MM.1S (cell line): ENCODE results near the gene CLMN.

Experiments used
- DNase-seq: peaks from one replicate; pipeline ENCODE4 v3.0.0-alpha.2; 2015
- H2AFZ ChIP-seq: fragments of 300-600 bp; sonication (generic); 2 replicates; pipeline ENCODE4 v1.6.0; 2016; ENCODE audit warnings: antibody characterized with exemption, low read length
- H3F3A ChIP-seq: fragments of 300-600 bp; sonication (generic); 2 replicates; pipeline ENCODE4 v1.6.1; 2016; ENCODE audit warnings: mild to moderate bottlenecking, antibody characterized with exemption, low read length, moderate library complexity, mixed read lengths; ENCODE audit not compliant: insufficient read depth
- H3K27ac ChIP-seq: fragments of 300-600 bp; sonication (generic); 2 replicates; pipeline ENCODE4 v1.5.1; 2016; ENCODE audit warnings: mild to moderate bottlenecking, low read length
- H3K27me3 ChIP-seq: fragments of 300-600 bp; sonication (generic); replicated peaks from 2 replicates; pipeline ENCODE4 v1.6.0; 2016; ENCODE audit warnings: low read length; ENCODE audit not compliant: insufficient read depth
- H3K36me3 ChIP-seq: fragments of 300-600 bp; sonication (generic); replicated peaks from 2 replicates; pipeline ENCODE4 v1.6.1; 2016; ENCODE audit warnings: mild to moderate bottlenecking, low read length, mixed read lengths; ENCODE audit not compliant: insufficient read depth
- H3K4me1 ChIP-seq: fragments of 300-600 bp; sonication (generic); 2 replicates; pipeline ENCODE4 v1.6.1; 2016; ENCODE audit warnings: low read length, mixed read lengths
- H3K4me2 ChIP-seq: fragments of 300-600 bp; sonication (generic); 2 replicates; pipeline ENCODE4 v1.6.0; 2016; ENCODE audit warnings: low read depth, low read length
- H3K4me3 ChIP-seq: fragments of 300-600 bp; sonication (generic); 2 replicates; pipeline ENCODE4 v1.5.1; 2016; ENCODE audit warnings: low read length, mixed read lengths
- H3K79me2 ChIP-seq: fragments of 300-600 bp; sonication (generic); 2 replicates; pipeline ENCODE4 v1.6.1; 2016; ENCODE audit warnings: mixed run types, low read length, mixed read lengths
- H3K9ac ChIP-seq: fragments of 300-600 bp; sonication (generic); 2 replicates; pipeline ENCODE4 v1.6.1; 2016; ENCODE audit warnings: low read length, mixed read lengths
- H3K9me2 ChIP-seq: fragments of 300-600 bp; sonication (generic); replicated peaks from 2 replicates; pipeline ENCODE4 v1.6.1; 2016; ENCODE audit warnings: mild to moderate bottlenecking, low read length, mixed read lengths; ENCODE audit not compliant: insufficient read depth
- H3K9me3 ChIP-seq: fragments of 300-600 bp; sonication (generic); replicated peaks from 2 replicates; pipeline ENCODE4 v1.6.1; 2016; ENCODE audit warnings: mild to moderate bottlenecking, low read length, mixed read lengths; ENCODE audit not compliant: insufficient read depth
- H4K20me1 ChIP-seq: fragments of 300-600 bp; sonication (generic); 2 replicates; pipeline ENCODE4 v1.6.1; 2016; ENCODE audit warnings: mild to moderate bottlenecking, low read length, moderate library complexity, mixed read lengths; ENCODE audit not compliant: insufficient read depth
- EZH2 ChIP-seq: fragments of 300-600 bp; sonication (generic); optimal IDR thresholded peaks from 2 replicates; pipeline ENCODE3; 2017; ENCODE audit warnings: low read depth, mild to moderate bottlenecking, antibody characterized with exemption, low read length, mixed read lengths
- EZH2phosphoT487 ChIP-seq: fragments of 300-600 bp; sonication (generic); IDR thresholded peaks from 2 replicates; pipeline ENCODE4 v1.6.1; 2018; ENCODE audit warnings: antibody characterized with exemption, low read length
- TF ChIP-seq, protein P1 (sequence below): fragments of 300-600 bp; sonication (generic); IDR thresholded peaks from 2 replicates; pipeline ENCODE4 v1.5.1; 2016; ENCODE audit warnings: antibody characterized with exemption, low read length, mixed read lengths

CLMN gene

DNA sequence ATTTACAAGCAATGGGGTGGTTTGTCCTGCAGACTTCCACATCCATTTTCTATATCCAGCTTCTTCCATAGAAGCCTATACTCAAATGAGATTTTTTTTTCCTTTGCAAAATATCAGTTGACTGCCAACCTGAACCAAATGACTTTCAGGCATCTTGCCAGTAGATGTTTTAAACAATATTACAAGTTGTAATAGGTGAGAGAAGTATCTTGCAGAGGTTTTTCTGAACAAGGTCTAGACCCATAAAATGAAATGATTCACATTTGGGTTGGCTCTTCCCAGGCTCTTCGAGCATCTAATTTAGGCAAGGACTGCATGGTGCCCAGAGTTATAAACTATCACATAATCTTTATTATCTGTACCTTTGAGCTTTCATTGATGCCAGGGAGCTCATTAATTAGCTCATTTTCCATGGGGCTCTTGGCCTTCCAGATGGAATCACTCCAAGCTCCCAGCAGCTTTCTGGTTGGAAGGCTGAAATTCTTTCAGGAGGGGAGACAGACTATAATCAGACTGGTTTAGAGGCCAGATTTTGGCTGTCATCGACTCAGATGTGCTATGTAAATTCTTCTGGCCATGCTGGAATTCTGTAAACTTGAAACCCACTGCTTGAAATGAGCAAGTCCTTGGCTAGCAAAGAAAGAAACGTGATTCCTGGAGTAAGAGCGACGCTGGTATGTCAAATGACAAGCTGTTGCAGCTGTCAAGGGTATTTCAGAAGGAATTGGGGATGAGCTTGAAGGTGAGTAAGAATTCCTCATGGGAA lies 130.2 kb downstream of the CLMN start:
- no peak overlapping the region for H3K27ac ChIP-seq

DNA sequence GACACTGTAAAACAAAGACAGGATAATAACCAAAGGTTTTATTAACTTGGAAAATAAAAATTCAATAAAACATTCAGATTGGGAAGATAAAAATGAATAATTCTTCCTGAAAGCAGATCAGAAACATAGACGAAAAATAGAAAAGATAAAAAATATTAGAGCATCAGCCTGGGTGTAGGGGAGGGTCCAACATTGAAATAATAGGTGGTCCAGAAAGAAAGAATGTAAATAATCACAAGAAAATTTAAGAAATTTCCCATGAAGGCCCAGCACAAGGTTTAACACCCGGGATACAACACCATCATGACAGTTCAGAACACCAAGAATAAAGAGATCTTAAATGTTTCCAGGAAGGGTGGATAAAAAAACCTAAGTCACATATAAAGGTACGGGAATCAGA lies 131.3 kb downstream of the CLMN start:
- Histone ChIP-seq H3K4me1 (no peaks in the 10 kb centered on the region), H2AFZ (no peak overlapping the region), H3K9me3 (no peaks in the 10 kb centered on the region), H3K4me3 (no peak overlapping the region), H3F3A (no peaks in the 10 kb centered on the region), H3K9ac (no peak overlapping the region), H3K27me3 (no peaks in the 10 kb centered on the region), H3K27ac (no peak overlapping the region), H3K4me2 (no peak overlapping the region), H3K79me2 (no peaks in the 10 kb centered on the region), H4K20me1 (no peaks in the 10 kb centered on the region), H3K9me2 (no peaks in the 10 kb centered on the region), H3K36me3 (no peaks in the 10 kb centered on the region)
- TF ChIP-seq, protein P1, sequence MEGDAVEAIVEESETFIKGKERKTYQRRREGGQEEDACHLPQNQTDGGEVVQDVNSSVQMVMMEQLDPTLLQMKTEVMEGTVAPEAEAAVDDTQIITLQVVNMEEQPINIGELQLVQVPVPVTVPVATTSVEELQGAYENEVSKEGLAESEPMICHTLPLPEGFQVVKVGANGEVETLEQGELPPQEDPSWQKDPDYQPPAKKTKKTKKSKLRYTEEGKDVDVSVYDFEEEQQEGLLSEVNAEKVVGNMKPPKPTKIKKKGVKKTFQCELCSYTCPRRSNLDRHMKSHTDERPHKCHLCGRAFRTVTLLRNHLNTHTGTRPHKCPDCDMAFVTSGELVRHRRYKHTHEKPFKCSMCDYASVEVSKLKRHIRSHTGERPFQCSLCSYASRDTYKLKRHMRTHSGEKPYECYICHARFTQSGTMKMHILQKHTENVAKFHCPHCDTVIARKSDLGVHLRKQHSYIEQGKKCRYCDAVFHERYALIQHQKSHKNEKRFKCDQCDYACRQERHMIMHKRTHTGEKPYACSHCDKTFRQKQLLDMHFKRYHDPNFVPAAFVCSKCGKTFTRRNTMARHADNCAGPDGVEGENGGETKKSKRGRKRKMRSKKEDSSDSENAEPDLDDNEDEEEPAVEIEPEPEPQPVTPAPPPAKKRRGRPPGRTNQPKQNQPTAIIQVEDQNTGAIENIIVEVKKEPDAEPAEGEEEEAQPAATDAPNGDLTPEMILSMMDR, result no peak
- TF ChIP-seq EZH2, result no peak
- no peak for TF ChIP-seq EZH2phosphoT487
- no peak for DNase-seq

More for the DNA sequence above, 130.2 kb downstream of the CLMN start:
- H3K9me2 ChIP-seq, result no peaks in the 10 kb centered on the region
- H3K4me1 ChIP-seq, result no peaks in the 10 kb centered on the region
- no peaks in the 10 kb centered on the region for H3K79me2 ChIP-seq
- H2AFZ ChIP-seq, result no peak overlapping the region
- no peaks in the 10 kb centered on the region for H3K36me3 ChIP-seq
- no peak overlapping the region for H3K4me2 ChIP-seq
- DNase-seq, result no peak
- H3K9me3 ChIP-seq, result no peaks in the 10 kb centered on the region
- H3F3A ChIP-seq, result no peaks in the 10 kb centered on the region
- no peak overlapping the region for H3K4me3 ChIP-seq
- no peaks in the 10 kb centered on the region for H3K27me3 ChIP-seq
- no peak for TF ChIP-seq EZH2phosphoT487
- TF ChIP-seq, protein P1, result no peak
- TF ChIP-seq EZH2, result no peak
- H4K20me1 ChIP-seq, result no peaks in the 10 kb centered on the region
- no peak overlapping the region for H3K9ac ChIP-seq

DNA sequence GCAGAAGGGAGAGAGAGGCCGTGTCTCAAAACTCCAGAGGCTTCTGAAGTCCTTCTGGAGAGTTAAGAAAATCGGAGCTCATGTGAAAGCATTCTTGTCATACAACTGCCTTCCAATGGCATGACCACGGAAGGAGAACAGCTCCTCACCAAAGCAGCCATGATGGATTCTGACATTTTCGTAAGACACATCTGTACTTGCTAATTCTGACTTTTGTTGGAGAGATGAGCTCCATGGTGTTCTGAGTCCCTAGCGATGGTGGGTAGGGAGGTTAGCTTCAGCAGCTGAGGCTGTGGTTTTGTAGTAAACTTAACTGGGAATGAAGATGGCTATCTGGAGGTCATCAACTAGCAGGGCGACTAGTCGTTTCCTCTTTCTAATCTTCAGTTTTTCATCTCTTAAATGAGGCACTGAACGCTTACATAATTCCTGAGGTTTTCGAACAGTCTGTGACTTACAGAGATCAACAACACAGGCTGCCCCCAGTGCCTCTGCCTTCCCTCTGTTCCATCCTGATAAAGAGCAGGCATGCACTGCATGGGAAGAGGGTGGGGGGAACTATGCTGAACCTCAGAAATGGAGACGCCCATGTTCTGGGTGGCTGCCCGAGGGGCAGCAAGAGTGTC lies 133.8 kb downstream of the CLMN start:
- no peak for TF ChIP-seq EZH2phosphoT487
- TF ChIP-seq, protein P1, result no peak
- no peak for TF ChIP-seq EZH2
- no peak overlapping the region for H3K9ac ChIP-seq

More for the DNA sequence above, 133.8 kb downstream of the CLMN start:
- Histone ChIP-seq H3K79me2 (no peaks in the 10 kb centered on the region), H3K9me3 (no peaks in the 10 kb centered on the region), H3K4me2 (no peak overlapping the region), H2AFZ (no peak overlapping the region), H3K36me3 (no peaks in the 10 kb centered on the region), H3K4me1 (no peaks in the 10 kb centered on the region), H4K20me1 (no peaks in the 10 kb centered on the region), H3K27me3 (no peaks in the 10 kb centered on the region), H3K4me3 (no peak overlapping the region), H3K9me2 (no peaks in the 10 kb centered on the region), H3K27ac (no peak overlapping the region), H3F3A (no peaks in the 10 kb centered on the region)
- DNase-seq, result no peak
